PC-9 (cell line): ENCODE measurements around the gene STARD13. TPM values are rescaled to one million over a fixed set of nuclear protein-coding genes. Genes with fewer than 3 reads are reported as not detected.
A peak's percentile ranks its signal among the peaks of the same experiment; 100 is the strongest.

ENCODE experiments used
- BruUV-seq: library from RNA; stranded (reverse); fragments of 400-500 nt; replicated peaks from 2 replicates; lab custom pipeline; 2021; lab: Mats Ljungman, UMichigan
- CTCF ChIA-PET: fragments of 300-600 bp; sonication (Branson Sonifier 250); formaldehyde crosslinking; loops from one replicate; lab custom pipeline; 2022; ENCODE audit warnings: antibody characterized with exemption; lab: Charles Lee
- POLR2A ChIA-PET: fragments of 300-600 bp; sonication (Branson Sonifier 250); formaldehyde crosslinking; loops from one replicate; lab custom pipeline; 2022; ENCODE audit warnings: antibody characterized with exemption; ENCODE audit not compliant: unreplicated experiment; lab: Charles Lee
- DNase-seq, 2 experiments: peaks; one replicate each; pipeline versions ENCODE4 v3.0.0 to v3.0.0-alpha.2; 2015 to 2022; ENCODE audit warnings: mixed read lengths in 1 of 2
- H2AFZ ChIP-seq: fragments of 200-600 bp; sonication (generic); 2 replicates; pipeline ENCODE4 v1.8.1; 2017; ENCODE audit warnings: antibody characterized with exemption
- H3F3A ChIP-seq: fragments of 200-600 bp; sonication (generic); 2 replicates; pipeline ENCODE4 v1.8.1; 2017; ENCODE audit warnings: antibody characterized with exemption, mild to moderate bottlenecking, low read depth; ENCODE audit not compliant: insufficient read depth
- H3K27ac ChIP-seq: fragments of 200-600 bp; sonication (generic); 2 replicates; pipeline ENCODE4 v1.6.1; 2016; ENCODE audit warnings: mixed run types
- H3K27me3 ChIP-seq: fragments of 200-600 bp; sonication (generic); 2 replicates; pipeline ENCODE4 v1.6.1; 2016; ENCODE audit warnings: low read depth, mixed run types; ENCODE audit not compliant: insufficient read depth
- H3K36me3 ChIP-seq: fragments of 200-600 bp; sonication (generic); 2 replicates; pipeline ENCODE4 v1.6.1; 2016; ENCODE audit warnings: low read depth, mixed run types
- H3K4me1 ChIP-seq: fragments of 200-600 bp; sonication (generic); replicated peaks from 2 replicates; pipeline ENCODE4 v1.6.1; 2016; ENCODE audit warnings: mixed run types; ENCODE audit not compliant: insufficient read depth
- H3K4me2 ChIP-seq: fragments of 200-600 bp; sonication (generic); 2 replicates; pipeline ENCODE4 v1.6.1; 2017; ENCODE audit warnings: mixed run types
- H3K4me3 ChIP-seq: fragments of 200-600 bp; sonication (generic); 2 replicates; pipeline ENCODE4 v1.6.1; 2016; ENCODE audit warnings: mixed run types
- H3K79me2 ChIP-seq: fragments of 200-600 bp; sonication (generic); 2 replicates; pipeline ENCODE4 v1.6.1; 2017; ENCODE audit warnings: low read depth, mixed run types
- H3K9me2 ChIP-seq: fragments of 200-600 bp; sonication (generic); 2 replicates; pipeline ENCODE4 v1.8.1; 2017; ENCODE audit warnings: mild to moderate bottlenecking; ENCODE audit not compliant: insufficient read depth
- H3K9me3 ChIP-seq: fragments of 200-600 bp; sonication (generic); 2 replicates; pipeline ENCODE4 v1.8.1; 2016; ENCODE audit warnings: low read depth; ENCODE audit not compliant: insufficient read depth
- H4K20me1 ChIP-seq: fragments of 200-600 bp; sonication (generic); 2 replicates; pipeline ENCODE4 v1.8.1; 2017; ENCODE audit not compliant: insufficient read depth
- EZH2 ChIP-seq: fragments of 200-600 bp; sonication (generic); IDR thresholded peaks from 2 replicates; pipeline ENCODE4 v1.8.0; 2017; ENCODE audit warnings: antibody characterized with exemption, low read depth
- intact Hi-C: fragments of 100-400 bp; cut with micrococcal nuclease; formaldehyde crosslinking; loops from one replicate; pipeline ENCODE4 v1.10.0; 2022; ENCODE audit not compliant: unreplicated experiment
- total RNA-seq: library from RNA; stranded (reverse); gene quantifications from 2 replicates; pipeline ENCODE4 v1.2.3, GENCODE V29; 2021
- TF ChIP-seq, protein P1 (sequence below): fragments of 200-600 bp; sonication (generic); conservative IDR thresholded peaks from 2 replicates; pipeline ENCODE4 v1.6.1; 2017; ENCODE audit warnings: mixed run types, antibody characterized with exemption, mild to moderate bottlenecking, moderate library complexity

The STARD13 gene
- total RNA-seq, 1 experiment from 2014 or later: 19.6 TPM

DNA sequence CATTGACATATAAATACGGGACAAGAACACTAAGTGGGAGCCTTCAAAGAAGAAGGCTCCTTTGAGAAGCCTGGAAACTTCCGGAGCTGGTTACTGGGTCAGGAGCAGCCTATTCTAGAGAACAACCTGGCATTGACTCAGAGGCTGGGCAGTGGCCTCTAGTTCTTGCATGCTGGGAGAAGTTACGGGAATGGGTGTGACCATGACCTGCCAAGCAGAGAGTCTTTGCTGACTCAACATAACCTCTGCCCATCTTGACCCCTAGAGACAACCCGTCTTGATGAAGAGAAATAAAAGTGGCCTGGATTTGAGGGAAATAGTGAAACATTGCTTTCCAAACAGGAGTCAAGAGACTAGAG lies 21.0 kb downstream of the STARD13 start:
- BruUV-seq: no TSS peak
- DNase-seq: peak in 1 of 2 experiments; percentile 55
- Histone ChIP-seq H4K20me1 (no peaks in the 10 kb centered on the region), H3K27ac (0 out of 2 replicates have a peak overlapping the region, but pooled peaks have one; percentile 13), H3K36me3 (peaks cover 13% of the 10 kb centered on the region; the same call in 1 of the 2 replicates), H3K4me3 (no peak overlapping the region), H3F3A (peaks cover 24% of the 10 kb centered on the region), H3K79me2 (peaks cover 64% of the 10 kb centered on the region), H2AFZ (no peak overlapping the region), H3K4me2 (peak overlapping the region; percentile 25), H3K9me2 (no peaks in the 10 kb centered on the region), H3K4me1 (peaks cover 46% of the 10 kb centered on the region), H3K27me3 (no peaks in the 10 kb centered on the region), H3K9me3 (no peaks in the 10 kb centered on the region)
- TF ChIP-seq EZH2: no peak
- intact Hi-C loops: no loop called here
- ChIA-PET CTCF (no interaction called here), POLR2A (no interaction called here)

DNA sequence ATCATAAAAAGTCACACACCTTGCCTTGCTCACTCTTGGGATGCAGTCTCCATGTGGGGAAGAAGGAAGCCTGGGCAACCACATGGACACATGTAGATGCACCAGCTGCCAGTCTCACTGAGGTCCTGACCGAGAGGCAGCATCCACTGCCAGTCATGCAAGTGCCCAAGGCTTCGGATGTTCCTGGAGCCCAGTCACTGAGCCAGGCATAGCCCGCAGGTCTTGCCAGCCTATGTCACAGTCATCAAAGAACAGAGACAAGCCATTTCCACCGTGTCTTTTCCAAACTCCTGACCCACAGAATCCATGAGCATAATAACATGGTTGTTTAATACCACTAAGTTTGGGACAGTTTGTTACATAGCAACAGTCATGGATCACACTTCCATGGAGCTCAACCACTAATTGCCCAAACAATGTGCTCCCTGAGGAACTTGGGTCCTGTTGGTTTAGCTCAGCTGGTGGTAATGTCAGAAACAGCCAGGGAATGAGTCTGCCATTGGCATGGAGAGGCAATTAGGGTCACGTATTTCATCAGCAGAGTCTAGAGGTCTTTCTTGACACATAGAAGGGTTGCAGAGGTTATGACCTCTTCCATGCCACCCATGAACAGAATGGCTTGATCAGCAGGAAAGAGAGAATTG lies 21.5 kb downstream of the STARD13 start:
- peaks cover 64% of the 10 kb centered on the region for H3K79me2 ChIP-seq
- H2AFZ ChIP-seq: no peak overlapping the region
- TF ChIP-seq EZH2: no peak
- TF ChIP-seq, protein P1, sequence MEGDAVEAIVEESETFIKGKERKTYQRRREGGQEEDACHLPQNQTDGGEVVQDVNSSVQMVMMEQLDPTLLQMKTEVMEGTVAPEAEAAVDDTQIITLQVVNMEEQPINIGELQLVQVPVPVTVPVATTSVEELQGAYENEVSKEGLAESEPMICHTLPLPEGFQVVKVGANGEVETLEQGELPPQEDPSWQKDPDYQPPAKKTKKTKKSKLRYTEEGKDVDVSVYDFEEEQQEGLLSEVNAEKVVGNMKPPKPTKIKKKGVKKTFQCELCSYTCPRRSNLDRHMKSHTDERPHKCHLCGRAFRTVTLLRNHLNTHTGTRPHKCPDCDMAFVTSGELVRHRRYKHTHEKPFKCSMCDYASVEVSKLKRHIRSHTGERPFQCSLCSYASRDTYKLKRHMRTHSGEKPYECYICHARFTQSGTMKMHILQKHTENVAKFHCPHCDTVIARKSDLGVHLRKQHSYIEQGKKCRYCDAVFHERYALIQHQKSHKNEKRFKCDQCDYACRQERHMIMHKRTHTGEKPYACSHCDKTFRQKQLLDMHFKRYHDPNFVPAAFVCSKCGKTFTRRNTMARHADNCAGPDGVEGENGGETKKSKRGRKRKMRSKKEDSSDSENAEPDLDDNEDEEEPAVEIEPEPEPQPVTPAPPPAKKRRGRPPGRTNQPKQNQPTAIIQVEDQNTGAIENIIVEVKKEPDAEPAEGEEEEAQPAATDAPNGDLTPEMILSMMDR: no peak
- H3K9me2 ChIP-seq: no peaks in the 10 kb centered on the region
- intact Hi-C loops: no loop called here
- H3K4me2 ChIP-seq: no peak overlapping the region
- no peaks in the 10 kb centered on the region for H4K20me1 ChIP-seq
- no peak for DNase-seq
- POLR2A ChIA-PET: no interaction called here
- no peaks in the 10 kb centered on the region for H3K9me3 ChIP-seq
- peaks cover 46% of the 10 kb centered on the region for H3K4me1 ChIP-seq
- H3K27ac ChIP-seq: no peak overlapping the region
- CTCF ChIA-PET: no interaction called here
- peaks cover 13% of the 10 kb centered on the region; the same call in 1 of the 2 replicates for H3K36me3 ChIP-seq
- H3K4me3 ChIP-seq: no peak overlapping the region
- H3F3A ChIP-seq: peaks cover 24% of the 10 kb centered on the region
- no TSS peak for BruUV-seq
- H3K27me3 ChIP-seq: no peaks in the 10 kb centered on the region

DNA sequence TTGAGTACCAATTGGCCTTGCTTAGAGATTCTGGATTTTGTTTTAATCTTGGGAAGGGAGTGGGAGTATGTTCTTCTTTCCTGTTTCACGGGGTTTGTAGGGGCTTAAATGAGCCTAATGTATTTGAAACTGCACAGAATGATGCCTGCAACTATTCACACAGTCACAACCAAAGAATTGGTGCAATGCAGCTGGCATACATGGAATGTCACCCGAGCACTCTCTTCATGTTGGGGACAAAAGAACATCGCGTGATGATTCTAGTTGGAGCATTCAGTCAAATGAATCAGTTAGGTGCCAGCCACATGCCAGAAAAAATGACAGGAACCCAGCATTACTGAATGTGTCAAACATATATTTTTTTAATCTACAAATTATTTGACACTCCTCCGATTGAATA lies 22.1 kb downstream of the STARD13 start:
- BruUV-seq: no TSS peak
- H3K79me2 ChIP-seq: peaks cover 61% of the 10 kb centered on the region
- DNase-seq: peak in 1 of 2 experiments; percentile 35
- intact Hi-C loops: no loop called here
- H3K27ac ChIP-seq: no peak overlapping the region
- ChIA-PET CTCF (no interaction called here), POLR2A (interaction anchor here (0.6 kb wide), 1 partner anchor 69 kb away, joined by 4 read pairs; no protein-coding TSS in a partner anchor)
- H3K4me2 ChIP-seq: no peak overlapping the region
- H3K9me3 ChIP-seq: no peaks in the 10 kb centered on the region
- no peak for TF ChIP-seq EZH2
- TF ChIP-seq, protein P1: no peak
- H4K20me1 ChIP-seq: no peaks in the 10 kb centered on the region
- no peaks in the 10 kb centered on the region for H3K9me2 ChIP-seq
- H3K27me3 ChIP-seq: no peaks in the 10 kb centered on the region
- H2AFZ ChIP-seq: no peak overlapping the region
- H3F3A ChIP-seq: peaks cover 24% of the 10 kb centered on the region
- H3K36me3 ChIP-seq: peaks cover 13% of the 10 kb centered on the region; the same call in 1 of the 2 replicates
- no peak overlapping the region for H3K4me3 ChIP-seq
- H3K4me1 ChIP-seq: peaks cover 46% of the 10 kb centered on the region
